ENCODE data around the gene NPNT.

The NPNT gene

GRCh38 chr4:105992641-105993305, 97.5 kb downstream of the NPNT start:
- H3K4me3 ChIP-seq (ENCODE audit: low read depth, low read length) = no peak overlapping the region
- TF ChIP-seq CTCF (conservative IDR thresholded peaks at IDR 0.05; ENCODE audit: low read depth, low read length) = no peak
- peak; percentile 35 for DNase-seq (ENCODE audit: low read depth)

DNA sequence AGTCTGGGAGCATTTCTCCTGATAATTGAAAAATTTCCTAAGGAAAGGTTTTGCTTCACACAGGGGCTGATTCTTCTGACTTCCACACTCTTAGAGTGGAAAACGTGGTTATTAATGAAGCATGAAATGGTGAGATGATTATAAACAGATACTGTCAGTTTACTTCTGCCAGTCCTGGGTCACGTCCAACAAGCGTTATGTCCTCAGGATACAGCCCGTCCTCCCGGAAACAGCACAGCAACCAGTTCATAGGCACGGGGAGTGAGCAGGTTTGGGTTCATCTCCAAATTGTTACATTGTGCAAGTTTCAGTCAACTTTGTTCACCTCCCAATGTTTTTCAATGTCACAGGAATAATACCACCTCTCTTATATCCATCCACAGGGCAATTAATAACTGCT, 98.8 kb downstream of the NPNT start:
- H3K4me3 ChIP-seq (ENCODE audit: low read depth, low read length) = no peak overlapping the region
- no peak for DNase-seq (ENCODE audit: low read depth)
- TF ChIP-seq CTCF (conservative IDR thresholded peaks at IDR 0.05; ENCODE audit: low read depth, low read length) = no peak

- no peak overlapping the region for H3K4me3 ChIP-seq (ENCODE audit: low read depth, low read length)
- no peak for DNase-seq (ENCODE audit: low read depth)
- TF ChIP-seq CTCF (conservative IDR thresholded peaks at IDR 0.05; ENCODE audit: low read depth, low read length) = no peak
Observed at GRCh38 chr4:105994841-105995501, 99.7 kb downstream of the NPNT start.

DNA sequence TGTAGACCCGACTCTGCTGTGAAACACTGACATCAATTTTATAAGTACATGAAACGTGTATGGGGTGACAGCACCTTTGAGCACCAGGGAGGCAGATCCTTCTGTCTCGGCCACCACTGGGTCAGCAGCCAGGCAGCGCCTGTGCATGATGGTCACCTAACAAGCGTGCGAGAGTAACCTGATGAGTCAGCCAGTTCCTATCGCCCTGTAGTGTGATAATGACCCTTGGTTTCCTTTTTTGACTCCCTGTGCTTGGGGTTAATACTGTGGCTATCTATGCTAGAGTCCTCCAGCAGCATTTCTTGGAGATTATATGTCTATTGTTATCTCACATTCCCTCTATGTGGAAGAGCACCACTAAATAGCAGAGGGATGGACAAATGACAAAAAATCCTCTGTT, 101.6 kb downstream of the NPNT start:
- no peak for TF ChIP-seq CTCF (conservative IDR thresholded peaks at IDR 0.05; ENCODE audit: low read depth, low read length)
- DNase-seq (ENCODE audit: low read depth) = no peak
- H3K4me3 ChIP-seq (ENCODE audit: low read depth, low read length) = no peak overlapping the region

- DNase-seq (ENCODE audit: low read depth) = no peak
- H3K4me3 ChIP-seq (ENCODE audit: low read depth, low read length) = no peak overlapping the region
- no peak for TF ChIP-seq CTCF (conservative IDR thresholded peaks at IDR 0.05; ENCODE audit: low read depth, low read length)
Observed at GRCh38 chr4:105998171-105999063, 103.1 kb downstream of the NPNT start.

DNA sequence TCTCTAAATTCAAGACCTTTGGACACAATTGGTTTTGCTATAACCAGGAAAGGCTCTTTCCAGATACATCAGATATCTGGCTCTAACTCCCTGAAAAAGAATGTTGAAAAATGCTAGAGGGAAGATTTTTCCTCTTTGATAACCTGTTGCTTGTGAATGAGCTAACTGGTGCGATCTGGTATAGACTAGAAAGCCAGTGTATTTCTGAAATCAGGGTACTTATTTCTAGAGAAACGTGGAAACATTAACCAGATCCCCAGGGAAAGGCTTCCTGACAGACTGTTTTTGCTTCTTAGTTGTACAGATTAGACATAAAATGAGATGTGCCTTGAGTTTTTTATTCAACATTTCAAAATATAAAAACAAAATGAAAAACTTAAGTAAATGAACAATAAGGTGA, 107.7 kb downstream of the NPNT start:
- DNase-seq (ENCODE audit: low read depth) = no peak
- TF ChIP-seq CTCF (conservative IDR thresholded peaks at IDR 0.05; ENCODE audit: low read depth, low read length) = no peak

More for the DNA sequence above, 107.7 kb downstream of the NPNT start:
- H3K4me3 ChIP-seq (ENCODE audit: low read depth, low read length) = no peak overlapping the region
